Astrocyte (in vitro differentiated cells and primary cell): Measurements from ENCODE around the gene RPS6KA4. TPM values are rescaled to one million over a fixed set of nuclear protein-coding genes. Genes with fewer than 3 reads are reported as not detected.

Experiments
- DNase-seq: peaks from one replicate; pipeline ENCODE4 v3.0.0-alpha.2; 2010; ENCODE audit warnings: low read depth
- FAIRE-seq: peaks from 2 replicates; lab custom pipeline; 2011; peaks lifted over from hg19 to GRCh38; lab: Jason Lieb, UNC
- H2AFZ ChIP-seq: 2 replicates; pipeline ENCODE4 v1.6.0; 2012; ENCODE audit warnings: low read depth, low read length, inconsistent platforms
- H3K27ac ChIP-seq: 2 replicates; pipeline ENCODE4 v1.5.1; 2011; ENCODE audit warnings: low read depth, low read length, inconsistent platforms
- H3K27me3 ChIP-seq: 2 replicates; pipeline ENCODE4 v1.6.0; 2011; ENCODE audit warnings: low read length, inconsistent platforms; ENCODE audit not compliant: insufficient read depth
- H3K36me3 ChIP-seq: 2 replicates; pipeline ENCODE4 v1.5.1; 2011; ENCODE audit warnings: low read length, inconsistent platforms; ENCODE audit not compliant: insufficient read depth
- H3K4me1 ChIP-seq: 2 replicates; pipeline ENCODE4 v1.5.1; 2011; ENCODE audit warnings: low read length, inconsistent platforms; ENCODE audit not compliant: insufficient read depth
- H3K4me2 ChIP-seq: 2 replicates; pipeline ENCODE4 v1.6.0; 2012; ENCODE audit warnings: low read length, inconsistent platforms
- H3K4me3 ChIP-seq: 2 replicates; pipeline ENCODE4 v1.5.1; 2011; ENCODE audit warnings: low read depth, mild to moderate bottlenecking, low read length, inconsistent platforms; ENCODE audit not compliant: insufficient read depth
- H3K79me2 ChIP-seq: 2 replicates; pipeline ENCODE4 v1.6.0; 2012; ENCODE audit warnings: mild to moderate bottlenecking, low read length, inconsistent platforms; ENCODE audit not compliant: insufficient read depth
- H3K9ac ChIP-seq: 2 replicates; pipeline ENCODE4 v1.6.0; 2012; ENCODE audit warnings: mild to moderate bottlenecking, low read length, inconsistent platforms
- H3K9me3 ChIP-seq: 2 replicates; pipeline ENCODE4 v1.5.1; 2012; ENCODE audit warnings: low read depth, mild to moderate bottlenecking, low read length, inconsistent platforms; ENCODE audit not compliant: insufficient read depth
- H4K20me1 ChIP-seq: 2 replicates; pipeline ENCODE4 v1.6.0; 2012; ENCODE audit warnings: low read length, inconsistent platforms; ENCODE audit not compliant: insufficient read depth
- H3K27ac Mint-ChIP-seq: one replicate; pipeline ENCODE4 v1.8.0; 2021; ENCODE audit warnings: mild to moderate bottlenecking, mixed read lengths; ENCODE audit not compliant: unreplicated experiment
- H3K27me3 Mint-ChIP-seq: one replicate; pipeline ENCODE4 v1.8.0; 2021; ENCODE audit warnings: low read depth, mixed read lengths; ENCODE audit not compliant: unreplicated experiment
- H3K36me3 Mint-ChIP-seq: one replicate; pipeline ENCODE4 v1.8.0; 2021; ENCODE audit warnings: low read depth, mixed read lengths; ENCODE audit not compliant: unreplicated experiment
- H3K4me1 Mint-ChIP-seq: one replicate; pipeline ENCODE4 v1.8.0; 2021; ENCODE audit warnings: low read depth, mixed read lengths; ENCODE audit not compliant: unreplicated experiment
- H3K4me3 Mint-ChIP-seq: one replicate; pipeline ENCODE4 v1.8.0; 2021; ENCODE audit warnings: mild to moderate bottlenecking, moderate library complexity, mixed read lengths; ENCODE audit not compliant: unreplicated experiment
- H3K9me3 Mint-ChIP-seq: one replicate; pipeline ENCODE4 v1.8.0; 2021; ENCODE audit warnings: mild to moderate bottlenecking, mixed read lengths; ENCODE audit not compliant: unreplicated experiment
- CTCF ChIP-seq: IDR thresholded peaks from 2 replicates; pipeline ENCODE4 v1.5.1; 2011; ENCODE audit warnings: low read depth, mild to moderate bottlenecking, inconsistent platforms, low read length, moderate library complexity; ENCODE audit not compliant: insufficient read depth
- EZH2 ChIP-seq: IDR thresholded peaks from 2 replicates; pipeline ENCODE4 v1.6.1; 2012; ENCODE audit warnings: mild to moderate bottlenecking, low read length, inconsistent platforms; ENCODE audit not compliant: insufficient read depth
- total RNA-seq: library from RNA; stranded (reverse); gene quantifications from 2 replicates; pipeline ENCODE4 v1.2.1, GENCODE V29; 2021

The RPS6KA4 gene
- total RNA-seq, 1 donor from 2014 or later = 36.2 TPM

GRCh38 chr11:64341851-64342791, 16.8 kb upstream of the RPS6KA4 start:
- DNase-seq (peak; percentile 61), FAIRE-seq (no peak)
- H3K4me2 ChIP-seq = peak overlapping the region; percentile 80

GRCh38 chr11:64342869-64343745, 15.9 kb upstream of the RPS6KA4 start:
- H3K9me3 ChIP-seq = no peaks in the 10 kb centered on the region
- no peak overlapping the region for H3K4me3 Mint-ChIP-seq
- H3K9ac ChIP-seq = no peak overlapping the region
- peaks cover 23% of the 10 kb centered on the region for H3K27me3 Mint-ChIP-seq
- peak overlapping the region; percentile 80 for H3K4me2 ChIP-seq
- DNase-seq (no peak), FAIRE-seq (no peak)
- no peaks in the 10 kb centered on the region for H3K4me1 Mint-ChIP-seq
- TF ChIP-seq EZH2 (no peak), CTCF (no peak)
- H3K36me3 Mint-ChIP-seq = no peaks in the 10 kb centered on the region
- no peaks in the 10 kb centered on the region for H3K27me3 ChIP-seq
- no peaks in the 10 kb centered on the region for H3K9me3 Mint-ChIP-seq
- H3K4me3 ChIP-seq = no peak overlapping the region
- H4K20me1 ChIP-seq = no peaks in the 10 kb centered on the region
- H3K36me3 ChIP-seq = no peaks in the 10 kb centered on the region
- H2AFZ ChIP-seq = no peak overlapping the region
- no peak overlapping the region for H3K27ac ChIP-seq
- H3K79me2 ChIP-seq = no peaks in the 10 kb centered on the region
- H3K4me1 ChIP-seq = peaks cover 8% of the 10 kb centered on the region
- no peak overlapping the region for H3K27ac Mint-ChIP-seq

More at GRCh38 chr11:64341851-64342791, 16.8 kb upstream of the RPS6KA4 start:
- Histone ChIP-seq H3K9me3 (no peaks in the 10 kb centered on the region), H3K4me3 (no peak overlapping the region), H4K20me1 (no peaks in the 10 kb centered on the region), H3K27me3 (no peaks in the 10 kb centered on the region), H3K36me3 (no peaks in the 10 kb centered on the region), H2AFZ (peak overlapping the region; percentile 96), H3K27ac (no peak overlapping the region), H3K4me1 (peaks cover 8% of the 10 kb centered on the region), H3K79me2 (no peaks in the 10 kb centered on the region), H3K9ac (peak overlapping the region; percentile 69)
- Mint-ChIP-seq H3K36me3 (no peaks in the 10 kb centered on the region), H3K4me1 (no peaks in the 10 kb centered on the region), H3K4me3 (no peak overlapping the region), H3K9me3 (no peaks in the 10 kb centered on the region), H3K27ac (no peak overlapping the region), H3K27me3 (peaks cover 20% of the 10 kb centered on the region)
- TF ChIP-seq CTCF (no peak), EZH2 (no peak)
